Hematopoietic multipotent progenitor cell (in vitro differentiated cells): ENCODE measurements around the gene TTC23. TPM values are rescaled to one million over a fixed set of nuclear protein-coding genes. Genes with fewer than 3 reads are reported as not detected.
"Not testable (repeated sequence)": the region's sequence is repeated elsewhere in the genome, so short reads cannot be mapped to it uniquely, and the experiment has no call there.

Source experiments
- DNase-seq, 3 donors: peaks; one replicate each; pipeline ENCODE4 v3.0.0-alpha.2; 2011 to 2015; ENCODE audit warnings: low read depth in 2 of 3, low spot score in 2 of 3
- total RNA-seq: library from RNA; depleted of rRNA; stranded (reverse); fragments of >200 nt; gene quantifications from one replicate; pipeline ENCODE4 v1.2.3, GENCODE V29; 2012

Gene TTC23
- total RNA-seq, 1 donor: 4.6 TPM

GRCh38 chr15:99209326-99209725 lies 40.1 kb downstream of the TTC23 start:
- no peak for DNase-seq

GRCh38 chr15:99207672-99208071 lies 41.7 kb downstream of the TTC23 start:
- no peak for DNase-seq

GRCh38 chr15:99202176-99202552 lies 47.2 kb downstream of the TTC23 start:
- DNase-seq: no peak

- DNase-seq: no peak
These were observed 47.8 kb downstream of the TTC23 start for GRCh38 chr15:99201408-99202175.

GRCh38 chr15:99197856-99198255 lies 51.5 kb downstream of the TTC23 start:
- DNase-seq: no peak

- not testable (repeated sequence) for DNase-seq
These were observed 57.2 kb downstream of the TTC23 start for GRCh38 chr15:99192181-99192580.

GRCh38 chr15:99187936-99188335 lies 61.4 kb downstream of the TTC23 start:
- DNase-seq: no peak

GRCh38 chr15:99185414-99186130 lies 63.8 kb downstream of the TTC23 start:
- no peak for DNase-seq

- DNase-seq: no peak
These were observed 66.6 kb downstream of the TTC23 start for GRCh38 chr15:99182791-99183190.

- no peak for DNase-seq
These were observed 67.8 kb downstream of the TTC23 start for GRCh38 chr15:99181545-99181971.

GRCh38 chr15:99180964-99181306 lies 68.4 kb downstream of the TTC23 start:
- DNase-seq: no peak

- no peak for DNase-seq
These were observed 69.1 kb downstream of the TTC23 start for GRCh38 chr15:99180086-99180963.

- DNase-seq: no peak
These were observed 71.7 kb downstream of the TTC23 start for GRCh38 chr15:99177679-99178078.

- DNase-seq: no peak
These were observed 72.6 kb downstream of the TTC23 start for GRCh38 chr15:99176757-99177156.

- DNase-seq: no peak
These were observed 74.6 kb downstream of the TTC23 start for GRCh38 chr15:99174567-99175395.

GRCh38 chr15:99172989-99173388 lies 76.4 kb downstream of the TTC23 start:
- no peak for DNase-seq

GRCh38 chr15:99172171-99172570 lies 77.2 kb downstream of the TTC23 start:
- DNase-seq: no peak

- no peak for DNase-seq
These were observed 78.8 kb downstream of the TTC23 start for GRCh38 chr15:99170476-99171065.

GRCh38 chr15:99169769-99170311 lies 79.5 kb downstream of the TTC23 start:
- no peak for DNase-seq
